ENCODE data around the gene DGLUCY.
"Not testable (repeated sequence)": the region's sequence is repeated elsewhere in the genome, so short reads cannot be mapped to it uniquely, and the experiment has no call there.

Gene DGLUCY, protein sequence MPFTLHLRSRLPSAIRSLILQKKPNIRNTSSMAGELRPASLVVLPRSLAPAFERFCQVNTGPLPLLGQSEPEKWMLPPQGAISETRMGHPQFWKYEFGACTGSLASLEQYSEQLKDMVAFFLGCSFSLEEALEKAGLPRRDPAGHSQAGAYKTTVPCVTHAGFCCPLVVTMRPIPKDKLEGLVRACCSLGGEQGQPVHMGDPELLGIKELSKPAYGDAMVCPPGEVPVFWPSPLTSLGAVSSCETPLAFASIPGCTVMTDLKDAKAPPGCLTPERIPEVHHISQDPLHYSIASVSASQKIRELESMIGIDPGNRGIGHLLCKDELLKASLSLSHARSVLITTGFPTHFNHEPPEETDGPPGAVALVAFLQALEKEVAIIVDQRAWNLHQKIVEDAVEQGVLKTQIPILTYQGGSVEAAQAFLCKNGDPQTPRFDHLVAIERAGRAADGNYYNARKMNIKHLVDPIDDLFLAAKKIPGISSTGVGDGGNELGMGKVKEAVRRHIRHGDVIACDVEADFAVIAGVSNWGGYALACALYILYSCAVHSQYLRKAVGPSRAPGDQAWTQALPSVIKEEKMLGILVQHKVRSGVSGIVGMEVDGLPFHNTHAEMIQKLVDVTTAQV

GRCh38 chr14:91113829-91114078, at the start of gene DGLUCY:
TSS of gene DGLUCY (plus strand) at chr14:91114073. CDS start at chr14:91160295, 46,222 bp downstream.
- peak; percentile 77 for DNase-seq

- DNase-seq: no peak
Measured at GRCh38 chr14:91065266-91065665, 48.6 kb upstream of the DGLUCY start.

- DNase-seq: peak; percentile 47
Measured at GRCh38 chr14:91067186-91067585, 46.7 kb upstream of the DGLUCY start.

- no peak for DNase-seq
Measured at GRCh38 chr14:91068642-91069041, 45.2 kb upstream of the DGLUCY start.

- no peak for DNase-seq
Measured at GRCh38 chr14:91070572-91070971, 43.3 kb upstream of the DGLUCY start.

- DNase-seq: no peak
Measured at GRCh38 chr14:91075553-91075952, 38.3 kb upstream of the DGLUCY start.

- peak; percentile 43 for DNase-seq
Measured at GRCh38 chr14:91078095-91078737, 35.7 kb upstream of the DGLUCY start.

- no peak for DNase-seq
Measured at GRCh38 chr14:91080071-91080470, 33.8 kb upstream of the DGLUCY start.

DNA sequence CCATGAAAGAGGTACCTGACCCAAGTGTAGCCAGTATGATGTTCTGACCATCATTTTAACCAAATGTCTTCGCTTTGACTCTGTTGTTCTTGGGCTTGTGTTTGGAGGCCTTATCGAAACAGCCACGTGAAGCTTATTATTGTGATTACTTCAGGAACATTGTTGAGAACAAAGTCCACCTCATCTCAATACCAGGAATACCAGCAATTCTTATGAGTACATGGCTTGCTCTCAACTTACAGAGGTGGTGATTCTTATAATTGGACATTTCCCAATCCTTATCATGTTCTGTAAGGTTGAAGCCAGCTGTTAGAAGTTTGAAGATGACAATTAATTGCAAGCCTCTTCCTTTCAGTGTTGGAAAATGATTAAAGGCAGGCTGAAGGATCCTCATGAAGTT, 31.6 kb upstream of the DGLUCY start:
- no peak for DNase-seq

DNA sequence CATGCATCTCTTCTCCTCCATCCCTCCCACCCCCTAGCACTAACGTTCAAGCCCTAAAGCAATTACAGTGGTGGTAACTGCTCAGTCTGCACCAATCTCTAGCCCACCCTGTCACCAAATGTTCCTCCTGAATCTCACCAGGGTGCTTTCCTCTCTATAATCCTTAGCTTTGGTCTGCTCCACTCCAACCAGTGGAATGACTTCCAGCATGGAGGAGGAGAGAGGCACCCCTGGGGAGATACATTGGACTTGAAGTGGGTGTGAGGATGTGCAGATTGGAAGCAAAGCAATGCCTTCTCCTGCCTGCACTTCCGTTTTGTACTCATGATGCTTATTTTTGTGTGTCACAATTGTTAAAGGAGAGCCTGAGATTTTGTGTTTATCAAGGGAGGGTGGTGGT, 29.4 kb upstream of the DGLUCY start:
- no peak for DNase-seq

GRCh38 chr14:91087470-91087869, 26.4 kb upstream of the DGLUCY start:
- DNase-seq: not testable (repeated sequence)

GRCh38 chr14:91088585-91089235, 25.2 kb upstream of the DGLUCY start:
- no peak for DNase-seq

GRCh38 chr14:91089958-91090535, 23.8 kb upstream of the DGLUCY start:
- no peak for DNase-seq

DNA sequence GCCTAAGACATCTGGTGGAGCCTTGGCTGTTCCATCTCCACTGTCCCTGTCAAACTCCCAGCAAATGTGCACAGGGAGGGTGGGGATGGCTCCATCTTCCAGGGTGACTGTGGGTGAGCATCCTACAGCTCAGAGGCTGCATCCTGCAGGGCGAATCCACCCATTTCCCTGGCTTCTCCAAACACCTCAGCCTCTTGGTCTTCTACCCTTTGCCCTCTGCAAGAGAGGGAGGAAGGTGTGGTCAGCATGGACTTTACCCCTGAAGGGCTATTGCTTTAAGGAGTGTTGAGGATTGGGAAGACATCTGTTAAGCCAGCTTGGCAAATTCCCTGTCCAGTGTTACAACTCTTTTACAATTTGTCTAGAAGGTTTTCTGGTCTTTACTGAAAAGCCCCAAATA, 23.1 kb upstream of the DGLUCY start:
- no peak for DNase-seq

GRCh38 chr14:91092073-91092472, 21.8 kb upstream of the DGLUCY start:
- no peak for DNase-seq

DNA sequence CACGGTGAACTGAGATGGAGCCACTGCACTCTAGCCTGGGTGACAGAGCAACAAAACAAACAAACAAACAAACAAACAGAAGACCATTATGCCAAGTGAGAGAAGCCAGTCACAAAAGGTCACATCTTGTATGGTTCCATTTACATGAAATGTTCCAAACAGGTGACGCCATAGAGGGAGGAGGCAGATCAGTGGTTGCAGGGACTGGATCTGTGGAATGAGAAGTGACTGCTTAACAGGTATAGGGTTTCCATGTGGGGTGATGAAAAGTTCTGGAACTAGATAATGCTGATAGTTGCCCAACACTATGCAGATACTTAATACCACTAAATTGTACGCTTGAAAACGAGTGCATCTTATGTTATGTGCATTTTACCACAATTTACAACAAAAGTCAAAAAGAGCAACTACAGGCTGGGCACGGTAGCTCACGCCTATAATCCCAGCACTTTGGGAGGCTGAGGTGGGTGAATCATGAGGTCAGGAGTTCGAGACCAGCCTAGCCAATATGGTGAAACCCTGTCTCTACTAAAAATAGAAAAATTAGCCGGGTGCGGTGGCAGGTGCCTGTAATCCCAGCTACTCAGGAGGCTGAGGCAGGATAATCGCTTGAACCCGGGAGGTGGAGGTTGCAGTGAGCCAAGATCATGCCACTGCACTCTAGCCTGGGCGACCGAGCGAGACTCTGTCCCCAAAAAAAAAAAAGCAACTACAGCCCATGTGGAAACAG, 20.0 kb upstream of the DGLUCY start:
- DNase-seq: not testable (repeated sequence)

GRCh38 chr14:91094772-91095171, 19.1 kb upstream of the DGLUCY start:
- no peak for DNase-seq

GRCh38 chr14:91095178-91095577, 18.7 kb upstream of the DGLUCY start:
- no peak for DNase-seq

DNA sequence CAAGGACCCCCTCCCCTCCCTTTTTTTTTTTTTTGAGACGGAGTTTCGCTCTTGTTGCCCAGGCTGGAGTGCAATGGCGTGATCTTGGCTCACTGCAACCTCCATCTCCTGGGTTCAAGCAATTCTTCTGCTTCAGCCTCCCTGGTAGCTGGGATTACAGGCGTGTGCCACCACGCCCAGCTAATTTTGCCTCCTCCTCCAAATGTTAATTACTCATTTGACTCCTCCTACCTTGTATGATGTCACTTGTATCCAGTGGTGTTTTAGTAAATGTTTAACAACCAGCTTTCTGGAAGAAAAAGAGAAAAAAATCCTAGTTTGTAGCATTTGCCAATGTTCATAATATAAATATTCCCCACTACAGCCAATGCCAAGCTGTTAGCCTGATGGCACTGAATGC, 16.2 kb upstream of the DGLUCY start:
- DNase-seq: not testable (repeated sequence)

GRCh38 chr14:91098591-91098990, 15.3 kb upstream of the DGLUCY start:
- DNase-seq: no peak

DNA sequence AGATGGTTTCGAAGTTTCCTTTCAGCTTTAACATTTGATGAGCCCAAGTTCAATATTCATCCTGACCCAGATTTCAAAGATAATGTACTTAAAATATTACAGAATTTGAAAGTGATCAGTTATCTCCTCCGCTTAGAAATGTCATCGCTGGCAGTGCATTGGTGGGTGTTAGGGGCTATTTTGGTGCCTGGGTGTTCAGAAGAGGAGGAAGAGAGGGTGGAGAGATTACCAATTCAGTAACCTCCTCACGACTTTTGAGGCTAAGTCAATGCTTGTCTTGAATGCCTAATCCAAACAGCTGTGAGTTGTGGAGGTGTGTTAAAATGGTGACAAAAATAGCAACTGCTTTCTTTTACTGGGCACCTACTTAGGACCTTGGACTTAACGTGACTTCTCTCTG, 13.8 kb upstream of the DGLUCY start:
- DNase-seq: no peak

DNA sequence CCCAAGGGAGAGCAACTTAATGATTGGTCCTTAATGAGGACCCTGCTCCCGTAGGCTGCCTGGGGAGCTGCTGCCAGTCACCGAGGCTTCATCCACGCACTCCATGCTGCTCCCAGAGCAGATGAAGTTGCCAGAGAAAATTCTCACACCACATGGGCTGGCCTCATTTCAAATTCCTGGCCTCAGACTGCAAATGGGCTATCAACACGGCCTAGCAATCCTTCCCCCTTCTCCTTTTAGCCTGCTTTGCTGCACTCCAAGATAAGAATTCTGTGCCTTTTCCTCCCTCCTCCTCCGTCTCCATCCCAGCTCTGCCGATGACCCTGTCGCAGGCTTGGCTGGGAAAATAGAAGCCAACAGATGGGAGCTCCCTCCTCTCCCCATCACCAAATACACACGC, 10.8 kb upstream of the DGLUCY start:
- no peak for DNase-seq
